Astrocyte (in vitro differentiated cells and primary cell): ENCODE results near the gene GPR61. TPM values are rescaled to one million over a fixed set of nuclear protein-coding genes. Genes with fewer than 3 reads are reported as not detected.

Source experiments
- DNase-seq: peaks from one replicate; pipeline ENCODE4 v3.0.0-alpha.2; 2010; ENCODE audit warnings: low read depth
- FAIRE-seq: peaks from 2 replicates; lab custom pipeline; 2011; peaks lifted over from hg19 to GRCh38; lab: Jason Lieb, UNC
- H2AFZ ChIP-seq: 2 replicates; pipeline ENCODE4 v1.6.0; 2012; ENCODE audit warnings: low read depth, low read length, inconsistent platforms
- H3K27ac ChIP-seq: 2 replicates; pipeline ENCODE4 v1.5.1; 2011; ENCODE audit warnings: low read depth, low read length, inconsistent platforms
- H3K27me3 ChIP-seq: 2 replicates; pipeline ENCODE4 v1.6.0; 2011; ENCODE audit warnings: low read length, inconsistent platforms; ENCODE audit not compliant: insufficient read depth
- H3K36me3 ChIP-seq: 2 replicates; pipeline ENCODE4 v1.5.1; 2011; ENCODE audit warnings: low read length, inconsistent platforms; ENCODE audit not compliant: insufficient read depth
- H3K4me1 ChIP-seq: 2 replicates; pipeline ENCODE4 v1.5.1; 2011; ENCODE audit warnings: low read length, inconsistent platforms; ENCODE audit not compliant: insufficient read depth
- H3K4me2 ChIP-seq: 2 replicates; pipeline ENCODE4 v1.6.0; 2012; ENCODE audit warnings: low read length, inconsistent platforms
- H3K4me3 ChIP-seq: 2 replicates; pipeline ENCODE4 v1.5.1; 2011; ENCODE audit warnings: low read depth, mild to moderate bottlenecking, low read length, inconsistent platforms; ENCODE audit not compliant: insufficient read depth
- H3K79me2 ChIP-seq: 2 replicates; pipeline ENCODE4 v1.6.0; 2012; ENCODE audit warnings: mild to moderate bottlenecking, low read length, inconsistent platforms; ENCODE audit not compliant: insufficient read depth
- H3K9ac ChIP-seq: 2 replicates; pipeline ENCODE4 v1.6.0; 2012; ENCODE audit warnings: mild to moderate bottlenecking, low read length, inconsistent platforms
- H3K9me3 ChIP-seq: 2 replicates; pipeline ENCODE4 v1.5.1; 2012; ENCODE audit warnings: low read depth, mild to moderate bottlenecking, low read length, inconsistent platforms; ENCODE audit not compliant: insufficient read depth
- H4K20me1 ChIP-seq: 2 replicates; pipeline ENCODE4 v1.6.0; 2012; ENCODE audit warnings: low read length, inconsistent platforms; ENCODE audit not compliant: insufficient read depth
- H3K27ac Mint-ChIP-seq: one replicate; pipeline ENCODE4 v1.8.0; 2021; ENCODE audit warnings: mild to moderate bottlenecking, mixed read lengths; ENCODE audit not compliant: unreplicated experiment
- H3K27me3 Mint-ChIP-seq: one replicate; pipeline ENCODE4 v1.8.0; 2021; ENCODE audit warnings: low read depth, mixed read lengths; ENCODE audit not compliant: unreplicated experiment
- H3K36me3 Mint-ChIP-seq: one replicate; pipeline ENCODE4 v1.8.0; 2021; ENCODE audit warnings: low read depth, mixed read lengths; ENCODE audit not compliant: unreplicated experiment
- H3K4me1 Mint-ChIP-seq: one replicate; pipeline ENCODE4 v1.8.0; 2021; ENCODE audit warnings: low read depth, mixed read lengths; ENCODE audit not compliant: unreplicated experiment
- H3K4me3 Mint-ChIP-seq: one replicate; pipeline ENCODE4 v1.8.0; 2021; ENCODE audit warnings: mild to moderate bottlenecking, moderate library complexity, mixed read lengths; ENCODE audit not compliant: unreplicated experiment
- H3K9me3 Mint-ChIP-seq: one replicate; pipeline ENCODE4 v1.8.0; 2021; ENCODE audit warnings: mild to moderate bottlenecking, mixed read lengths; ENCODE audit not compliant: unreplicated experiment
- EZH2 ChIP-seq: IDR thresholded peaks from 2 replicates; pipeline ENCODE4 v1.6.1; 2012; ENCODE audit warnings: mild to moderate bottlenecking, low read length, inconsistent platforms; ENCODE audit not compliant: insufficient read depth
- total RNA-seq: library from RNA; stranded (reverse); gene quantifications from 2 replicates; pipeline ENCODE4 v1.2.1, GENCODE V29; 2021
- TF ChIP-seq, protein P1 (sequence below): IDR thresholded peaks from 2 replicates; pipeline ENCODE4 v1.5.1; 2011; ENCODE audit warnings: low read depth, mild to moderate bottlenecking, inconsistent platforms, low read length, moderate library complexity; ENCODE audit not compliant: insufficient read depth

The GPR61 gene
- total RNA-seq, 1 donor from 2014 or later = not detected

DNA sequence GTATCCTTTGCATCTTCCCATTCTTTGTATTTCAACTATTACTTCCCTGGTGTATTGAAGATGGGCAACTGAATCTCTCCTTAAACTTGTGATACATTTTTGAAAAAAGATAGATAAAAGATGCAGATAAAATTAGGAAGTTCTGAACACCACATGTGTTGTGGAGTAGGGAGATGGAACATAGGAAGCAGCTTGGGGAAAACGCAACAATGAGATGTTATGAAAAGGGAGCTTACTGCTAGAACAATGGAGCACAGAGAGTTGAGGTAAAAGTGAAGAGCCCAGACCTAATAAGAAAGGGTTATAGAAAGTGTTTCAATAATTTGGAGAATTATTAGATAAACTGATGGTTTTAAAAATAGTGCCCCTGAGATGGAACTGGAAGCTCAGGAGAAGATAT is 29.7 kb downstream of the GPR61 start:
- H3K27ac Mint-ChIP-seq = no peak overlapping the region

GRCh38 chr1:109570414-109570813 is 30.7 kb downstream of the GPR61 start:
- no peak overlapping the region for H3K4me3 Mint-ChIP-seq
- Histone ChIP-seq H3K9me3 (no peaks in the 10 kb centered on the region), H3K36me3 (peaks cover 4% of the 10 kb centered on the region), H3K4me1 (no peaks in the 10 kb centered on the region), H3K27me3 (no peaks in the 10 kb centered on the region), H3K79me2 (peaks cover 96% of the 10 kb centered on the region), H3K4me2 (no peak overlapping the region), H2AFZ (no peak overlapping the region), H3K4me3 (no peak overlapping the region), H3K27ac (peak overlapping the region; percentile 22), H4K20me1 (peaks cover 92% of the 10 kb centered on the region), H3K9ac (peak overlapping the region; percentile 1)
- TF ChIP-seq, protein P1, sequence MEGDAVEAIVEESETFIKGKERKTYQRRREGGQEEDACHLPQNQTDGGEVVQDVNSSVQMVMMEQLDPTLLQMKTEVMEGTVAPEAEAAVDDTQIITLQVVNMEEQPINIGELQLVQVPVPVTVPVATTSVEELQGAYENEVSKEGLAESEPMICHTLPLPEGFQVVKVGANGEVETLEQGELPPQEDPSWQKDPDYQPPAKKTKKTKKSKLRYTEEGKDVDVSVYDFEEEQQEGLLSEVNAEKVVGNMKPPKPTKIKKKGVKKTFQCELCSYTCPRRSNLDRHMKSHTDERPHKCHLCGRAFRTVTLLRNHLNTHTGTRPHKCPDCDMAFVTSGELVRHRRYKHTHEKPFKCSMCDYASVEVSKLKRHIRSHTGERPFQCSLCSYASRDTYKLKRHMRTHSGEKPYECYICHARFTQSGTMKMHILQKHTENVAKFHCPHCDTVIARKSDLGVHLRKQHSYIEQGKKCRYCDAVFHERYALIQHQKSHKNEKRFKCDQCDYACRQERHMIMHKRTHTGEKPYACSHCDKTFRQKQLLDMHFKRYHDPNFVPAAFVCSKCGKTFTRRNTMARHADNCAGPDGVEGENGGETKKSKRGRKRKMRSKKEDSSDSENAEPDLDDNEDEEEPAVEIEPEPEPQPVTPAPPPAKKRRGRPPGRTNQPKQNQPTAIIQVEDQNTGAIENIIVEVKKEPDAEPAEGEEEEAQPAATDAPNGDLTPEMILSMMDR = no peak
- TF ChIP-seq EZH2 = no peak
- H3K36me3 Mint-ChIP-seq = peaks cover 2% of the 10 kb centered on the region
- H3K27me3 Mint-ChIP-seq = no peaks in the 10 kb centered on the region
- H3K4me1 Mint-ChIP-seq = peaks cover 8% of the 10 kb centered on the region
- no peak overlapping the region for H3K27ac Mint-ChIP-seq
- peak; percentile 59 for DNase-seq
- no peak for FAIRE-seq
- H3K9me3 Mint-ChIP-seq = no peaks in the 10 kb centered on the region

More for the DNA sequence above, 29.7 kb downstream of the GPR61 start:
- DNase-seq = no peak
- Histone ChIP-seq H4K20me1 (peaks cover 94% of the 10 kb centered on the region), H3K9ac (no peak overlapping the region), H3K4me3 (no peak overlapping the region), H3K27me3 (no peaks in the 10 kb centered on the region), H3K79me2 (peaks cover 99% of the 10 kb centered on the region), H2AFZ (no peak overlapping the region), H3K36me3 (no peaks in the 10 kb centered on the region), H3K27ac (no peak overlapping the region), H3K4me1 (peaks cover 3% of the 10 kb centered on the region), H3K4me2 (no peak overlapping the region), H3K9me3 (no peaks in the 10 kb centered on the region)
- H3K4me1 Mint-ChIP-seq = peaks cover 14% of the 10 kb centered on the region
- H3K36me3 Mint-ChIP-seq = no peaks in the 10 kb centered on the region
- no peaks in the 10 kb centered on the region for H3K9me3 Mint-ChIP-seq
- no peak for FAIRE-seq
- TF ChIP-seq EZH2 = no peak
- TF ChIP-seq, protein P1 = no peak
- no peaks in the 10 kb centered on the region for H3K27me3 Mint-ChIP-seq
- no peak overlapping the region for H3K4me3 Mint-ChIP-seq

DNA sequence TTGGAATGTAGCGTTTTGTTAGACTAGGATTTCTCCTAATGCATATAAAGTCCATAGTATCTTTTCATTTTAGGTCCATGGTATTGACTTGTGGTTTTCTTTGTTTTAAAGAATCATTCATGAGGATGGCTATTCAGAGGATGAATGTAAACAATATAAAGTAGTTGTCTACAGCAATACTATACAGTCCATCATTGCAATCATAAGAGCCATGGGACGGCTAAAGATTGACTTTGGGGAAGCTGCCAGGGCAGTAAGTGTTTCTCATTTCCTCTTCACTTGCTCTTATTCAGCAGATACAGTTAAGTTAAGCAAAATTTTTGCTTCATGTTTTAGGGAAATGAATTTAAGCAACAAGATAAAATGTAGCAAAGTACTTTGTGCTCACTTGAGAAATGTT is 34.1 kb downstream of the GPR61 start:
- no peaks in the 10 kb centered on the region for H3K27me3 Mint-ChIP-seq
- H3K4me1 Mint-ChIP-seq = peaks cover 4% of the 10 kb centered on the region
- no peak for DNase-seq
- Histone ChIP-seq H3K79me2 (peaks cover 84% of the 10 kb centered on the region), H3K27ac (no peak overlapping the region), H3K4me1 (peaks cover 4% of the 10 kb centered on the region), H3K4me3 (no peak overlapping the region), H2AFZ (no peak overlapping the region), H3K36me3 (peaks cover 8% of the 10 kb centered on the region), H4K20me1 (peaks cover 76% of the 10 kb centered on the region), H3K4me2 (no peak overlapping the region), H3K9me3 (no peaks in the 10 kb centered on the region), H3K27me3 (no peaks in the 10 kb centered on the region), H3K9ac (no peak overlapping the region)
- H3K27ac Mint-ChIP-seq = no peak overlapping the region
- H3K4me3 Mint-ChIP-seq = no peak overlapping the region
- peaks cover 4% of the 10 kb centered on the region for H3K36me3 Mint-ChIP-seq
- H3K9me3 Mint-ChIP-seq = no peaks in the 10 kb centered on the region
- FAIRE-seq = no peak
- TF ChIP-seq, protein P1 = no peak
- TF ChIP-seq EZH2 = no peak
